ENCODE measurements around the gene SLC17A7.

SLC17A7 gene

GRCh38 chr19:49400029-49400428, 41.3 kb downstream of the SLC17A7 start:
- peaks cover 27% of the 10 kb centered on the region for H3K4me1 ChIP-seq (ENCODE audit: insufficient read depth, insufficient read length)
- no peak overlapping the region for H3K4me3 ChIP-seq (ENCODE audit: insufficient read length, low read depth)
- H3K27me3 ChIP-seq (ENCODE audit: insufficient read depth, insufficient read length): no peaks in the 10 kb centered on the region
- H3K9me3 ChIP-seq (ENCODE audit: insufficient read depth, low read length): no peaks in the 10 kb centered on the region
- DNase-seq (ENCODE audit: low read depth, low spot score): no peak
- TF ChIP-seq YY1 (IDR thresholded peaks at IDR 0.05; ENCODE audit: insufficient read depth, insufficient read length) (no peak), SUZ12 (IDR thresholded peaks at IDR 0.05; ENCODE audit: extremely low read depth, insufficient read depth, insufficient read length) (no peak), ZNF274 (IDR thresholded peaks at IDR 0.05; ENCODE audit: low read depth, low read length) (no peak)
- no peak overlapping the region for H3K9ac ChIP-seq (ENCODE audit: insufficient read length, low read depth)
- H3K36me3 ChIP-seq (ENCODE audit: insufficient read depth, insufficient read length, low read length): no peaks in the 10 kb centered on the region

GRCh38 chr19:49398931-49399330, 42.4 kb downstream of the SLC17A7 start:
- no peak for TF ChIP-seq ZNF274 (IDR thresholded peaks at IDR 0.05; ENCODE audit: low read depth, low read length)
- TF ChIP-seq SUZ12 (IDR thresholded peaks at IDR 0.05; ENCODE audit: extremely low read depth, insufficient read depth, insufficient read length): no peak
- no peak for TF ChIP-seq YY1 (IDR thresholded peaks at IDR 0.05; ENCODE audit: insufficient read depth, insufficient read length)
- no peak overlapping the region for H3K4me3 ChIP-seq (ENCODE audit: insufficient read length, low read depth)
- H3K36me3 ChIP-seq (ENCODE audit: insufficient read depth, insufficient read length, low read length): no peaks in the 10 kb centered on the region
- peaks cover 22% of the 10 kb centered on the region for H3K4me1 ChIP-seq (ENCODE audit: insufficient read depth, insufficient read length)
- no peak for DNase-seq (ENCODE audit: low read depth, low spot score)
- no peaks in the 10 kb centered on the region for H3K9me3 ChIP-seq (ENCODE audit: insufficient read depth, low read length)
- H3K9ac ChIP-seq (ENCODE audit: insufficient read length, low read depth): no peak overlapping the region
- no peaks in the 10 kb centered on the region for H3K27me3 ChIP-seq (ENCODE audit: insufficient read depth, insufficient read length)

- Histone ChIP-seq H3K27me3 (ENCODE audit: insufficient read depth, insufficient read length) (no peaks in the 10 kb centered on the region), H3K4me1 (ENCODE audit: insufficient read depth, insufficient read length) (peaks cover 23% of the 10 kb centered on the region), H3K4me3 (ENCODE audit: insufficient read length, low read depth) (no peak overlapping the region), H3K36me3 (ENCODE audit: insufficient read depth, insufficient read length, low read length) (no peaks in the 10 kb centered on the region), H3K9me3 (ENCODE audit: insufficient read depth, low read length) (no peaks in the 10 kb centered on the region), H3K9ac (ENCODE audit: insufficient read length, low read depth) (no peak overlapping the region)
- no peak for DNase-seq (ENCODE audit: low read depth, low spot score)
- no peak for TF ChIP-seq YY1 (IDR thresholded peaks at IDR 0.05; ENCODE audit: insufficient read depth, insufficient read length)
- no peak for TF ChIP-seq ZNF274 (IDR thresholded peaks at IDR 0.05; ENCODE audit: low read depth, low read length)
- TF ChIP-seq SUZ12 (IDR thresholded peaks at IDR 0.05; ENCODE audit: extremely low read depth, insufficient read depth, insufficient read length): no peak
Observed at GRCh38 chr19:49398001-49398615, 43.2 kb downstream of the SLC17A7 start.

- no peaks in the 10 kb centered on the region for H3K9me3 ChIP-seq (ENCODE audit: insufficient read depth, low read length)
Observed at GRCh38 chr19:49396738-49397505, 44.4 kb downstream of the SLC17A7 start.

GRCh38 chr19:49395581-49396407, 45.5 kb downstream of the SLC17A7 start:
- H3K4me3 ChIP-seq (ENCODE audit: insufficient read length, low read depth): no peak overlapping the region
- no peak for DNase-seq (ENCODE audit: low read depth, low spot score)
- peaks cover 28% of the 10 kb centered on the region for H3K4me1 ChIP-seq (ENCODE audit: insufficient read depth, insufficient read length)
- no peaks in the 10 kb centered on the region for H3K36me3 ChIP-seq (ENCODE audit: insufficient read depth, insufficient read length, low read length)
- H3K27me3 ChIP-seq (ENCODE audit: insufficient read depth, insufficient read length): no peaks in the 10 kb centered on the region
- no peak for TF ChIP-seq ZNF274 (IDR thresholded peaks at IDR 0.05; ENCODE audit: low read depth, low read length)
- no peak for TF ChIP-seq YY1 (IDR thresholded peaks at IDR 0.05; ENCODE audit: insufficient read depth, insufficient read length)
- TF ChIP-seq SUZ12 (IDR thresholded peaks at IDR 0.05; ENCODE audit: extremely low read depth, insufficient read depth, insufficient read length): no peak
- H3K9me3 ChIP-seq (ENCODE audit: insufficient read depth, low read length): no peaks in the 10 kb centered on the region
- no peak overlapping the region for H3K9ac ChIP-seq (ENCODE audit: insufficient read length, low read depth)

More at GRCh38 chr19:49396738-49397505, 44.4 kb downstream of the SLC17A7 start:
- Histone ChIP-seq H3K4me1 (ENCODE audit: insufficient read depth, insufficient read length) (peaks cover 26% of the 10 kb centered on the region), H3K27me3 (ENCODE audit: insufficient read depth, insufficient read length) (no peaks in the 10 kb centered on the region), H3K9ac (ENCODE audit: insufficient read length, low read depth) (no peak overlapping the region), H3K4me3 (ENCODE audit: insufficient read length, low read depth) (no peak overlapping the region), H3K36me3 (ENCODE audit: insufficient read depth, insufficient read length, low read length) (no peaks in the 10 kb centered on the region)
- TF ChIP-seq SUZ12 (IDR thresholded peaks at IDR 0.05; ENCODE audit: extremely low read depth, insufficient read depth, insufficient read length) (no peak), YY1 (IDR thresholded peaks at IDR 0.05; ENCODE audit: insufficient read depth, insufficient read length) (no peak)
- DNase-seq (ENCODE audit: low read depth, low spot score): no peak

- H3K9ac ChIP-seq (ENCODE audit: insufficient read length, low read depth): no peak overlapping the region
- no peaks in the 10 kb centered on the region for H3K36me3 ChIP-seq (ENCODE audit: insufficient read depth, insufficient read length, low read length)
- TF ChIP-seq SUZ12 (IDR thresholded peaks at IDR 0.05; ENCODE audit: extremely low read depth, insufficient read depth, insufficient read length) (no peak), YY1 (IDR thresholded peaks at IDR 0.05; ENCODE audit: insufficient read depth, insufficient read length) (no peak), ZNF274 (IDR thresholded peaks at IDR 0.05; ENCODE audit: low read depth, low read length) (no peak)
- DNase-seq (ENCODE audit: low read depth, low spot score): no peak
- no peaks in the 10 kb centered on the region for H3K9me3 ChIP-seq (ENCODE audit: insufficient read depth, low read length)
- peaks cover 22% of the 10 kb centered on the region for H3K4me1 ChIP-seq (ENCODE audit: insufficient read depth, insufficient read length)
- no peaks in the 10 kb centered on the region for H3K27me3 ChIP-seq (ENCODE audit: insufficient read depth, insufficient read length)
- H3K4me3 ChIP-seq (ENCODE audit: insufficient read length, low read depth): no peak overlapping the region
Observed at GRCh38 chr19:49393881-49394280, 47.4 kb downstream of the SLC17A7 start.

Measured in NT2/D1 (cell line).